ENCODE measurements around the gene PLA2G4E.

GRCh38 chr15:42058791-42059190, 37.9 kb upstream of the PLA2G4E start:
- TF ChIP-seq MBNL3 (CRISPR knock-in tag; conservative IDR thresholded peaks at IDR 0.05) (no peak), KDM1A (CRISPR knock-in tag; IDR thresholded peaks at IDR 0.05) (no peak), RXRB (CRISPR knock-in tag; IDR thresholded peaks at IDR 0.05; ENCODE audit: borderline replicate concordance) (no peak)

All from HepG2 (cell line).